ENCODE data around the gene ZBTB38. TPM values are rescaled to one million over a fixed set of nuclear protein-coding genes. Genes with fewer than 3 reads are reported as not detected.
A peak's percentile ranks its signal among the peaks of the same experiment; 100 is the strongest.

The ZBTB38 gene
- total and polyA plus RNA-seq, 2 experiments from 2014 or later = 8.7 to 11.5 TPM

DNA sequence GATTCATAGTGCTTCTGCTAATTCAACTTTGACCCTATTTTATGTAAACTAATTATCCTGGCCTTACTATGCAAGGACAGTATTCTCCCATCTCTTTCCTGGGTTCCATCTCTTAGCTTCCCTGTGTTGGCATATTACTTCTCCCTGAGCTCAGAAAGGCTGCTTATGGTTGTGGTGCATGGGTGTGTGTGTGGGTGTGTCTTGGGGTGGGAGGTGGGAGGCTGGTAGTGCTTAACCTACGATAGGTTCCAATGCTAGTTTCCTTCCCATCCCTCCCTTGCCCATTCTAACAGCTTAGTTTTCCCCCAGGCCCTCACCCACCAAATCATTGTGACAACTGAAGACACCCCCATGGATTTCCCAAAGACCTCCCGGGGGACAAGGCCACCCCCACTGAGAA, 22.8 kb upstream of the ZBTB38 start:
- Histone ChIP-seq H3K9me2 (ENCODE audit: insufficient read depth) (peaks cover 3% of the 10 kb centered on the region; the same call in 1 of the 2 replicates), H4K20me1 (replicated peaks; ENCODE audit: insufficient read depth) (no peaks in the 10 kb centered on the region), H2AFZ (no peak overlapping the region), H3K27ac (ENCODE audit: low read depth) (no peak overlapping the region), H3K4me2 (no peak overlapping the region), H3K4me3 (no peak overlapping the region), H3F3A (replicated peaks; ENCODE audit: low read depth) (no peaks in the 10 kb centered on the region), H3K4me1 (ENCODE audit: insufficient read depth) (peaks cover 13% of the 10 kb centered on the region), H3K27me3 (ENCODE audit: insufficient read depth) (no peaks in the 10 kb centered on the region), H3K36me3 (ENCODE audit: insufficient read depth) (no peaks in the 10 kb centered on the region), H3K79me2 (replicated peaks; ENCODE audit: insufficient read depth) (no peaks in the 10 kb centered on the region)
- Mint-ChIP-seq H3K4me3 (no peak overlapping the region), H3K27me3 (ENCODE audit: insufficient read depth, low read depth, poor library complexity) (peaks cover 12% of the 10 kb centered on the region), H3K4me1 (peaks cover 18% of the 10 kb centered on the region; the same call in 2 of the 3 replicates), H3K36me3 (ENCODE audit: low read depth) (no peaks in the 10 kb centered on the region), H3K27ac (no peak overlapping the region), H3K9me3 (no peaks in the 10 kb centered on the region; the same call in 2 of the 3 replicates)
- DNase-seq (ENCODE audit: low spot score) = no peak
- ATAC-seq = no peak
- TF ChIP-seq ZNF114 (CRISPR knock-in tag; IDR thresholded peaks at IDR 0.05) = no peak
- no peak for TF ChIP-seq POLR2AphosphoS5 (IDR thresholded peaks at IDR 0.05; ENCODE audit: low read depth)

- no peaks in the 10 kb centered on the region for H4K20me1 ChIP-seq (replicated peaks; ENCODE audit: insufficient read depth)
- H2AFZ ChIP-seq = 0 out of 2 replicates have a peak overlapping the region, but pooled peaks have one; percentile 43
- H3K27ac ChIP-seq (ENCODE audit: low read depth) = no peak overlapping the region
- no peaks in the 10 kb centered on the region; the same call in 2 of the 3 replicates for H3K9me3 Mint-ChIP-seq
- peaks cover 18% of the 10 kb centered on the region; the same call in 2 of the 3 replicates for H3K4me1 Mint-ChIP-seq
- peaks cover 3% of the 10 kb centered on the region; the same call in 1 of the 2 replicates for H3K9me2 ChIP-seq (ENCODE audit: insufficient read depth)
- H3K36me3 ChIP-seq (ENCODE audit: insufficient read depth) = no peaks in the 10 kb centered on the region
- DNase-seq (ENCODE audit: low spot score) = no peak
- peaks cover 12% of the 10 kb centered on the region for H3K27me3 Mint-ChIP-seq (ENCODE audit: insufficient read depth, low read depth, poor library complexity)
- no peak overlapping the region for H3K4me2 ChIP-seq
- no peaks in the 10 kb centered on the region for H3K79me2 ChIP-seq (replicated peaks; ENCODE audit: insufficient read depth)
- H3K27me3 ChIP-seq (ENCODE audit: insufficient read depth) = no peaks in the 10 kb centered on the region
- H3K27ac Mint-ChIP-seq = no peak overlapping the region
- H3K4me3 Mint-ChIP-seq = no peak overlapping the region
- ATAC-seq = no peak
- H3K4me1 ChIP-seq (ENCODE audit: insufficient read depth) = peaks cover 13% of the 10 kb centered on the region
- H3F3A ChIP-seq (replicated peaks; ENCODE audit: low read depth) = no peaks in the 10 kb centered on the region
- H3K4me3 ChIP-seq = no peak overlapping the region
- H3K36me3 Mint-ChIP-seq (ENCODE audit: low read depth) = no peaks in the 10 kb centered on the region
- TF ChIP-seq EZH2phosphoT487 (IDR thresholded peaks at IDR 0.05; ENCODE audit: unreplicated experiment) (no peak), POLR2AphosphoS5 (IDR thresholded peaks at IDR 0.05; ENCODE audit: low read depth) (no peak), ZNF331 (CRISPR knock-in tag; IDR thresholded peaks at IDR 0.05; ENCODE audit: low read depth) (no peak), JUNB (IDR thresholded peaks at IDR 0.05; ENCODE audit: unreplicated experiment) (no peak), EZH2 (IDR thresholded peaks at IDR 0.05; ENCODE audit: low read depth, unreplicated experiment) (no peak), NANOG (IDR thresholded peaks at IDR 0.05; ENCODE audit: borderline replicate concordance) (no peak), CTCF (conservative IDR thresholded peaks at IDR 0.05; ENCODE audit: low read depth in 2 of 2) (no peak), CREB1 (CRISPR knock-in tag; IDR thresholded peaks at IDR 0.05; ENCODE audit: low read depth) (no peak), ZNF114 (CRISPR knock-in tag; IDR thresholded peaks at IDR 0.05) (no peak), STAT1 (IDR thresholded peaks at IDR 0.05; ENCODE audit: unreplicated experiment) (no peak)
- TF ChIP-seq, protein P1, sequence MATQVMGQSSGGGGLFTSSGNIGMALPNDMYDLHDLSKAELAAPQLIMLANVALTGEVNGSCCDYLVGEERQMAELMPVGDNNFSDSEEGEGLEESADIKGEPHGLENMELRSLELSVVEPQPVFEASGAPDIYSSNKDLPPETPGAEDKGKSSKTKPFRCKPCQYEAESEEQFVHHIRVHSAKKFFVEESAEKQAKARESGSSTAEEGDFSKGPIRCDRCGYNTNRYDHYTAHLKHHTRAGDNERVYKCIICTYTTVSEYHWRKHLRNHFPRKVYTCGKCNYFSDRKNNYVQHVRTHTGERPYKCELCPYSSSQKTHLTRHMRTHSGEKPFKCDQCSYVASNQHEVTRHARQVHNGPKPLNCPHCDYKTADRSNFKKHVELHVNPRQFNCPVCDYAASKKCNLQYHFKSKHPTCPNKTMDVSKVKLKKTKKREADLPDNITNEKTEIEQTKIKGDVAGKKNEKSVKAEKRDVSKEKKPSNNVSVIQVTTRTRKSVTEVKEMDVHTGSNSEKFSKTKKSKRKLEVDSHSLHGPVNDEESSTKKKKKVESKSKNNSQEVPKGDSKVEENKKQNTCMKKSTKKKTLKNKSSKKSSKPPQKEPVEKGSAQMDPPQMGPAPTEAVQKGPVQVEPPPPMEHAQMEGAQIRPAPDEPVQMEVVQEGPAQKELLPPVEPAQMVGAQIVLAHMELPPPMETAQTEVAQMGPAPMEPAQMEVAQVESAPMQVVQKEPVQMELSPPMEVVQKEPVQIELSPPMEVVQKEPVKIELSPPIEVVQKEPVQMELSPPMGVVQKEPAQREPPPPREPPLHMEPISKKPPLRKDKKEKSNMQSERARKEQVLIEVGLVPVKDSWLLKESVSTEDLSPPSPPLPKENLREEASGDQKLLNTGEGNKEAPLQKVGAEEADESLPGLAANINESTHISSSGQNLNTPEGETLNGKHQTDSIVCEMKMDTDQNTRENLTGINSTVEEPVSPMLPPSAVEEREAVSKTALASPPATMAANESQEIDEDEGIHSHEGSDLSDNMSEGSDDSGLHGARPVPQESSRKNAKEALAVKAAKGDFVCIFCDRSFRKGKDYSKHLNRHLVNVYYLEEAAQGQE (IDR thresholded peaks at IDR 0.05; ENCODE audit: unreplicated experiment) = no peak
Measured at GRCh38 chr3:141346007-141346406, 22.3 kb upstream of the ZBTB38 start.

All from GM23338 (cell line).